Stimulated activated CD4-positive, alpha-beta T cell treated with anti-CD3 and anti-CD28 coated beads, Interleukin-2, amount 100 ng/mL, for 24 hours (primary cell): ENCODE data around the gene CD8B2.
"Not testable (repeated sequence)": the region's sequence is repeated elsewhere in the genome, so short reads cannot be mapped to it uniquely, and the experiment has no call there.

ENCODE experiments used
- DNase-seq, 2 donors: peaks; one replicate each; pipeline ENCODE4 v3.0.0-alpha.2; 2020

The CD8B2 gene

GRCh38 chr2:106553321-106553720, 66.2 kb downstream of the CD8B2 start:
- no peak for DNase-seq

- DNase-seq: no peak
Measured at GRCh38 chr2:106554411-106554810, 67.2 kb downstream of the CD8B2 start.

- DNase-seq: no peak
Measured at GRCh38 chr2:106555053-106555452, 67.9 kb downstream of the CD8B2 start.

GRCh38 chr2:106559786-106560185, 72.6 kb downstream of the CD8B2 start:
- DNase-seq: not testable (repeated sequence)

- no peak for DNase-seq
Measured at GRCh38 chr2:106560773-106561172, 73.6 kb downstream of the CD8B2 start.

GRCh38 chr2:106561356-106561755, 74.2 kb downstream of the CD8B2 start:
- DNase-seq: no peak

- no peak for DNase-seq
Measured at GRCh38 chr2:106561803-106562202, 74.6 kb downstream of the CD8B2 start.

- DNase-seq: no peak
Measured at GRCh38 chr2:106562268-106563186, 75.4 kb downstream of the CD8B2 start.

- DNase-seq: no peak
Measured at GRCh38 chr2:106563195-106563594, 76.0 kb downstream of the CD8B2 start.

GRCh38 chr2:106565599-106565998, 78.4 kb downstream of the CD8B2 start:
- DNase-seq: no peak

GRCh38 chr2:106566050-106566449, 78.9 kb downstream of the CD8B2 start:
- DNase-seq: peak; percentile 33 to 46

GRCh38 chr2:106566484-106566883, 79.3 kb downstream of the CD8B2 start:
- DNase-seq: not testable (repeated sequence)

GRCh38 chr2:106570316-106570715, 83.2 kb downstream of the CD8B2 start:
- DNase-seq: no peak
